WTC11 (cell line): Measurements from ENCODE around the gene PRSS16. TPM values are rescaled to one million over a fixed set of nuclear protein-coding genes. Genes with fewer than 3 reads are reported as not detected.
"Not testable (repeated sequence)": the region's sequence is repeated elsewhere in the genome, so short reads cannot be mapped to it uniquely, and the experiment has no call there.

ENCODE experiments used
- ATAC-seq: fragments of 200-7000 bp; cut with Tn5 transposase; 2 replicates; pipeline ENCODE4 v1.10.0; 2021; ENCODE audit warnings: mild to moderate bottlenecking, moderate library complexity
- CTCF ChIA-PET: fragments of 300-600 bp; sonication (Branson Sonifier 250); formaldehyde crosslinking; loops from one replicate; lab custom pipeline; 2021; ENCODE audit warnings: antibody characterized with exemption; lab: Charles Lee
- POLR2A ChIA-PET: fragments of 350-600 bp; sonication (Branson Sonifier 250); formaldehyde crosslinking; loops from one replicate; lab custom pipeline; 2021; ENCODE audit warnings: antibody characterized with exemption; lab: Charles Lee
- DNase-seq: peaks from one replicate; pipeline ENCODE4 v3.0.0; 2021; ENCODE audit warnings: low spot score
- H3K27ac Mint-ChIP-seq: 2 replicates; pipeline ENCODE4 v1.8.0; 2021; ENCODE audit warnings: mixed read lengths
- H3K27me3 Mint-ChIP-seq: 2 replicates; pipeline ENCODE4 v1.8.0; 2021; ENCODE audit warnings: low read depth, mild to moderate bottlenecking, moderate library complexity, mixed read lengths
- H3K36me3 Mint-ChIP-seq: 2 replicates; pipeline ENCODE4 v1.8.0; 2021; ENCODE audit warnings: mixed read lengths
- H3K4me1 Mint-ChIP-seq: 2 replicates; pipeline ENCODE4 v1.8.0; 2022; ENCODE audit warnings: mixed read lengths
- H3K4me3 Mint-ChIP-seq: 2 replicates; pipeline ENCODE4 v1.8.0; 2021; ENCODE audit warnings: mild to moderate bottlenecking, moderate library complexity, mixed read lengths
- H3K9me3 Mint-ChIP-seq: 2 replicates; pipeline ENCODE4 v1.8.0; 2021; ENCODE audit warnings: mixed read lengths
- CREB1 ChIP-seq: sonication (generic); formaldehyde crosslinking; IDR thresholded peaks from 2 replicates; pipeline ENCODE4 v1.8.0; 2023; ENCODE audit warnings: mild to moderate bottlenecking, missing genetic modification reagents
- E2F4 ChIP-seq: sonication (generic); formaldehyde crosslinking; IDR thresholded peaks from 2 replicates; pipeline ENCODE4 v1.8.1; 2022; ENCODE audit warnings: low read depth, mild to moderate bottlenecking, moderate library complexity, missing genetic modification reagents, borderline replicate concordance
- ETV6 ChIP-seq: sonication (generic); formaldehyde crosslinking; IDR thresholded peaks from 2 replicates; pipeline ENCODE4 v1.8.1; 2022; ENCODE audit warnings: mild to moderate bottlenecking, missing genetic modification reagents
- FOXK1 ChIP-seq: sonication (generic); formaldehyde crosslinking; IDR thresholded peaks from 2 replicates; pipeline ENCODE4 v1.8.0; 2022; ENCODE audit warnings: mild to moderate bottlenecking, moderate library complexity, missing genetic modification reagents
- GABPB1 ChIP-seq: sonication (generic); formaldehyde crosslinking; IDR thresholded peaks from 2 replicates; pipeline ENCODE4 v1.8.1; 2023; ENCODE audit warnings: mild to moderate bottlenecking, missing genetic modification reagents
- JAZF1 ChIP-seq: fragments of 250-450 bp; sonication (Bioruptor Pico); IDR thresholded peaks from 2 replicates; pipeline ENCODE4 v1.9.0; 2021; ENCODE audit warnings: moderate library complexity, mild to moderate bottlenecking, inconsistent platforms
- KAT7 ChIP-seq: sonication (generic); formaldehyde crosslinking; IDR thresholded peaks from 2 replicates; pipeline ENCODE4 v1.8.1; 2023; ENCODE audit warnings: missing genetic modification reagents, mild to moderate bottlenecking, borderline replicate concordance
- MYBL2 ChIP-seq: sonication (generic); formaldehyde crosslinking; IDR thresholded peaks from 2 replicates; pipeline ENCODE4 v1.8.1; 2023; ENCODE audit warnings: mild to moderate bottlenecking, moderate library complexity, missing genetic modification reagents
- NFE2L1 ChIP-seq: sonication (generic); formaldehyde crosslinking; IDR thresholded peaks from 2 replicates; pipeline ENCODE4 v1.8.1; 2023; ENCODE audit warnings: missing genetic modification reagents
- PRRX2 ChIP-seq: fragments of 250-450 bp; sonication (Bioruptor Pico); IDR thresholded peaks from 2 replicates; pipeline ENCODE4 v1.8.0; 2021; ENCODE audit warnings: mild to moderate bottlenecking
- RELA ChIP-seq: sonication (generic); formaldehyde crosslinking; IDR thresholded peaks from 2 replicates; pipeline ENCODE4 v1.8.1; 2022; ENCODE audit warnings: missing genetic modification reagents, mild to moderate bottlenecking, borderline replicate concordance
- SMAD4 ChIP-seq: sonication (generic); formaldehyde crosslinking; IDR thresholded peaks from 2 replicates; pipeline ENCODE4 v1.8.0; 2022; ENCODE audit warnings: mild to moderate bottlenecking, missing genetic modification reagents
- USF1 ChIP-seq: sonication (generic); formaldehyde crosslinking; IDR thresholded peaks from 2 replicates; pipeline ENCODE4 v1.8.0; 2022; ENCODE audit warnings: mild to moderate bottlenecking, missing genetic modification reagents
- ZNF138 ChIP-seq: sonication (generic); formaldehyde crosslinking; conservative IDR thresholded peaks from 2 replicates; pipeline ENCODE4 v1.8.1; 2022; ENCODE audit warnings: mild to moderate bottlenecking, moderate library complexity, missing genetic modification reagents
- ZNF396 ChIP-seq: fragments of 250-450 bp; sonication (Bioruptor Pico); IDR thresholded peaks from 2 replicates; pipeline ENCODE4 v1.8.0; 2021; ENCODE audit warnings: mild to moderate bottlenecking, moderate library complexity, borderline replicate concordance
- ZNF512 ChIP-seq: sonication (generic); formaldehyde crosslinking; IDR thresholded peaks from 2 replicates; pipeline ENCODE4 v1.8.1; 2022; ENCODE audit warnings: missing genetic modification reagents, borderline replicate concordance
- total RNA-seq: library from RNA; stranded (reverse); gene quantifications from 3 replicates; pipeline ENCODE4 v1.2.3, GENCODE V29; 2021
- TF ChIP-seq, protein P1 (sequence below): sonication (generic); formaldehyde crosslinking; conservative IDR thresholded peaks from 2 replicates; pipeline ENCODE4 v1.8.1; 2023; ENCODE audit warnings: mild to moderate bottlenecking, low read depth, missing genetic modification reagents, moderate library complexity
- TF ChIP-seq, protein P2 (sequence below): sonication (generic); formaldehyde crosslinking; IDR thresholded peaks from 2 replicates; pipeline ENCODE4 v1.8.1; 2022; ENCODE audit warnings: mild to moderate bottlenecking, moderate library complexity, missing genetic modification reagents
- TF ChIP-seq, protein P3 (sequence below): sonication (generic); formaldehyde crosslinking; IDR thresholded peaks from 2 replicates; pipeline ENCODE4 v1.8.0; 2022; ENCODE audit warnings: mild to moderate bottlenecking, missing genetic modification reagents
- TF ChIP-seq, protein P4 (sequence below): fragments of 200-600 bp; IDR thresholded peaks from 2 replicates; pipeline ENCODE4 v1.8.0; 2022; ENCODE audit warnings: antibody characterized with exemption

PRSS16 gene
- total RNA-seq, 1 experiment from 2014 or later, result 18.5 TPM

DNA sequence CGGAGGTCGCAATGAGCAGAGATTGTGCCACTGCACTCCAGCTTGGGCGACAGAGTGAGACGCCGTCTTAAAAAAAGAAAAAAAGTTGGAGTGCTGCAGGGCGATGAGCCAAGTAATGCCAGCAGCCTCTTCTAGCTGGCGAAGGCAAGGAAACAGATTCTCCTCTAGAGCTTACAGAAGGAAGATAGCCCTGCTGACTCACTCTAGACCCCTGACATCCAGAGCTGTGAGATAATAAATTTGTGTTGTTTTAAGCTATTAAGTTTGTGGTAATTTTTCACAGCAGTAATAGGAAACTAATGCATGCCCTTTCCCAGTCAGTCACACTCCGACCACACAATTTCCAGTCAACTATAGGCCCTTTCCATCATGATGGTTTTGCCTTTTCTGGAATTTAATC is 16.4 kb downstream of the PRSS16 start (continued):
- TF ChIP-seq, protein P1, sequence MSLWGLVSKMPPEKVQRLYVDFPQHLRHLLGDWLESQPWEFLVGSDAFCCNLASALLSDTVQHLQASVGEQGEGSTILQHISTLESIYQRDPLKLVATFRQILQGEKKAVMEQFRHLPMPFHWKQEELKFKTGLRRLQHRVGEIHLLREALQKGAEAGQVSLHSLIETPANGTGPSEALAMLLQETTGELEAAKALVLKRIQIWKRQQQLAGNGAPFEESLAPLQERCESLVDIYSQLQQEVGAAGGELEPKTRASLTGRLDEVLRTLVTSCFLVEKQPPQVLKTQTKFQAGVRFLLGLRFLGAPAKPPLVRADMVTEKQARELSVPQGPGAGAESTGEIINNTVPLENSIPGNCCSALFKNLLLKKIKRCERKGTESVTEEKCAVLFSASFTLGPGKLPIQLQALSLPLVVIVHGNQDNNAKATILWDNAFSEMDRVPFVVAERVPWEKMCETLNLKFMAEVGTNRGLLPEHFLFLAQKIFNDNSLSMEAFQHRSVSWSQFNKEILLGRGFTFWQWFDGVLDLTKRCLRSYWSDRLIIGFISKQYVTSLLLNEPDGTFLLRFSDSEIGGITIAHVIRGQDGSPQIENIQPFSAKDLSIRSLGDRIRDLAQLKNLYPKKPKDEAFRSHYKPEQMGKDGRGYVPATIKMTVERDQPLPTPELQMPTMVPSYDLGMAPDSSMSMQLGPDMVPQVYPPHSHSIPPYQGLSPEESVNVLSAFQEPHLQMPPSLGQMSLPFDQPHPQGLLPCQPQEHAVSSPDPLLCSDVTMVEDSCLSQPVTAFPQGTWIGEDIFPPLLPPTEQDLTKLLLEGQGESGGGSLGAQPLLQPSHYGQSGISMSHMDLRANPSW (CRISPR knock-in tag), result no peak
- TF ChIP-seq JAZF1 (CRISPR knock-in tag) (no peak), USF1 (CRISPR knock-in tag) (no peak), KAT7 (CRISPR knock-in tag) (no peak), FOXK1 (CRISPR knock-in tag) (no peak)

DNA sequence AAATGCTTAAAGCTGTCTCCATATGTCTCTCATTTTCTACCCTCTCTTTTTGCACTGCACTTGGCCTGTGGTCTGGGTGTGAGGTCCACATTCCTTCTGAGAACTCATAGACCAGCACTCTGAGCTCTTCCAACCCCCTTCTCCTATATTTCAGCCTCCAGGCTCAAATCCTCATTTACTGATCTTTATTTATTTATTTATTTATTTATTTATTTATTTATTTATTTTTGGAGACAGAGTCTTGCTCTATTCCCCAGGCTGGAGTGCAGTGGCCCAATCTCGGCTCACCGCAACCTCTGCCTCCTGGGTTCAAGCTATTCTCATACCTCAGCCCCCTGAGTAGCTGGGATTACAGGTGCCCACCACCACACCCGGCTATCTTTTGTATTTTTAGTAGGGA is 19.5 kb downstream of the PRSS16 start:
- H3K27ac Mint-ChIP-seq, H3K4me3 Mint-ChIP-seq, POLR2A ChIA-PET, H3K9me3 Mint-ChIP-seq, H3K36me3 Mint-ChIP-seq, CTCF ChIA-PET, H3K4me1 Mint-ChIP-seq, DNase-seq, ATAC-seq: not testable (repeated sequence)
- peaks cover 44% of the 10 kb centered on the region for H3K27me3 Mint-ChIP-seq

DNA sequence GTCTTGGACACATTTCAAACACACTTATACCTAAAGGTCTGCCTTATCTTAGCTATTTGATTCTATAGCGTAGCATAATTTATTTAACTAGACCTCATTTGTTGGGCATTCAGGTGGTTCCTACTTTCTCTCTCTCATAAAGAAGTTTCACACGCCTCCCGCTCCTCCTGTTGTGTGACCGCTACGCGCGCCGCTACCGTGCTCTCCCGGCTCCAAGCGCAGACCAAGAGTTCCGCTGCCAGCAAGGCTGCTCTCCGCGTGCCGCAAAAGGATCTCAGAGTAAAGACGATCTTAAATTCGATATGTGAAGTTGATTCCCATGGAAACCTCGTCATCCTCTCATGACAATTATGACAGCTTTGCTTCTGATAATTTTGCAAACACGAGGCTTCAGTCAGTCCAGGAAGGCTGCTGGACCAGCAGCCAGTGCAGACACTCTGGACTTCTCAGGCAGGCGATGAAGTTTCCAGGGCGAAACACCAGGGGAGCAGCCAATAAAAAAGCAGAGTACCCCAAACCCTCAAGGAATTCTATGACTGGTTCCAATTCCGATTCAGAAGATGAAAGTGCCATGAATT is 20.4 kb downstream of the PRSS16 start:
- POLR2A ChIA-PET, result no interaction called here
- no peak overlapping the region for H3K27ac Mint-ChIP-seq
- TF ChIP-seq MYBL2 (CRISPR knock-in tag) (no peak), ZNF138 (CRISPR knock-in tag) (no peak), GABPB1 (no peak), E2F4 (CRISPR knock-in tag) (no peak), RELA (CRISPR knock-in tag) (no peak), ZNF396 (no peak), CREB1 (CRISPR knock-in tag) (no peak), NFE2L1 (CRISPR knock-in tag) (no peak), JAZF1 (CRISPR knock-in tag) (no peak), KAT7 (CRISPR knock-in tag) (no peak), SMAD4 (CRISPR knock-in tag) (no peak), ETV6 (CRISPR knock-in tag) (no peak), PRRX2 (CRISPR knock-in tag) (no peak), ZNF512 (no peak)
- TF ChIP-seq, protein P2, sequence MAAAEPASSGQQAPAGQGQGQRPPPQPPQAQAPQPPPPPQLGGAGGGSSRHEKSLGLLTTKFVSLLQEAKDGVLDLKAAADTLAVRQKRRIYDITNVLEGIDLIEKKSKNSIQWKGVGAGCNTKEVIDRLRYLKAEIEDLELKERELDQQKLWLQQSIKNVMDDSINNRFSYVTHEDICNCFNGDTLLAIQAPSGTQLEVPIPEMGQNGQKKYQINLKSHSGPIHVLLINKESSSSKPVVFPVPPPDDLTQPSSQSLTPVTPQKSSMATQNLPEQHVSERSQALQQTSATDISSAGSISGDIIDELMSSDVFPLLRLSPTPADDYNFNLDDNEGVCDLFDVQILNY, result no peak
- TF ChIP-seq, protein P3, sequence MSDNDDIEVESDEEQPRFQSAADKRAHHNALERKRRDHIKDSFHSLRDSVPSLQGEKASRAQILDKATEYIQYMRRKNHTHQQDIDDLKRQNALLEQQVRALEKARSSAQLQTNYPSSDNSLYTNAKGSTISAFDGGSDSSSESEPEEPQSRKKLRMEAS (CRISPR knock-in tag), result no peak
- TF ChIP-seq, protein P4, sequence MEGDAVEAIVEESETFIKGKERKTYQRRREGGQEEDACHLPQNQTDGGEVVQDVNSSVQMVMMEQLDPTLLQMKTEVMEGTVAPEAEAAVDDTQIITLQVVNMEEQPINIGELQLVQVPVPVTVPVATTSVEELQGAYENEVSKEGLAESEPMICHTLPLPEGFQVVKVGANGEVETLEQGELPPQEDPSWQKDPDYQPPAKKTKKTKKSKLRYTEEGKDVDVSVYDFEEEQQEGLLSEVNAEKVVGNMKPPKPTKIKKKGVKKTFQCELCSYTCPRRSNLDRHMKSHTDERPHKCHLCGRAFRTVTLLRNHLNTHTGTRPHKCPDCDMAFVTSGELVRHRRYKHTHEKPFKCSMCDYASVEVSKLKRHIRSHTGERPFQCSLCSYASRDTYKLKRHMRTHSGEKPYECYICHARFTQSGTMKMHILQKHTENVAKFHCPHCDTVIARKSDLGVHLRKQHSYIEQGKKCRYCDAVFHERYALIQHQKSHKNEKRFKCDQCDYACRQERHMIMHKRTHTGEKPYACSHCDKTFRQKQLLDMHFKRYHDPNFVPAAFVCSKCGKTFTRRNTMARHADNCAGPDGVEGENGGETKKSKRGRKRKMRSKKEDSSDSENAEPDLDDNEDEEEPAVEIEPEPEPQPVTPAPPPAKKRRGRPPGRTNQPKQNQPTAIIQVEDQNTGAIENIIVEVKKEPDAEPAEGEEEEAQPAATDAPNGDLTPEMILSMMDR, result no peak
- H3K9me3 Mint-ChIP-seq, result no peaks in the 10 kb centered on the region
- peaks cover 38% of the 10 kb centered on the region for H3K27me3 Mint-ChIP-seq
- peak; percentile 73 for ATAC-seq
- no peak for DNase-seq
- no peaks in the 10 kb centered on the region for H3K36me3 Mint-ChIP-seq
- peak overlapping the region; percentile 70 for H3K4me3 Mint-ChIP-seq
- CTCF ChIA-PET, result no interaction called here
- H3K4me1 Mint-ChIP-seq, result peaks cover 7% of the 10 kb centered on the region
